ENCODE measurements around the gene SLMAP.

The SLMAP gene

GRCh38 chr3:57816471-57817095, 60.5 kb downstream of the SLMAP start:
- Histone ChIP-seq H3K9ac (ENCODE audit: low read depth, low read length) (no peak overlapping the region), H3K4me1 (ENCODE audit: insufficient read depth, low read length) (peaks cover 10% of the 10 kb centered on the region; the same call in 1 of the 2 replicates), H3K4me3 (ENCODE audit: low read length) (no peak overlapping the region), H3K27me3 (ENCODE audit: insufficient read depth, low read length) (no peaks in the 10 kb centered on the region), H3K36me3 (ENCODE audit: insufficient read depth, low read depth, low read length) (no peaks in the 10 kb centered on the region), H3K9me3 (ENCODE audit: insufficient read depth, low read depth, low read length) (no peaks in the 10 kb centered on the region), H3K27ac (ENCODE audit: low read length) (no peak overlapping the region)

- H3K4me3 ChIP-seq (ENCODE audit: low read length), result no peak overlapping the region
- H3K27ac ChIP-seq (ENCODE audit: low read length), result no peak overlapping the region
- H3K9me3 ChIP-seq (ENCODE audit: insufficient read depth, low read depth, low read length), result no peaks in the 10 kb centered on the region
- peaks cover 15% of the 10 kb centered on the region; the same call in 1 of the 2 replicates for H3K4me1 ChIP-seq (ENCODE audit: insufficient read depth, low read length)
- H3K9ac ChIP-seq (ENCODE audit: low read depth, low read length), result no peak overlapping the region
- no peaks in the 10 kb centered on the region for H3K27me3 ChIP-seq (ENCODE audit: insufficient read depth, low read length)
- H3K36me3 ChIP-seq (ENCODE audit: insufficient read depth, low read depth, low read length), result no peaks in the 10 kb centered on the region
Measured at GRCh38 chr3:57818772-57819171, 62.7 kb downstream of the SLMAP start.

GRCh38 chr3:57820479-57820878, 64.4 kb downstream of the SLMAP start:
- Histone ChIP-seq H3K27ac (ENCODE audit: low read length) (no peak overlapping the region), H3K36me3 (ENCODE audit: insufficient read depth, low read depth, low read length) (no peaks in the 10 kb centered on the region), H3K4me1 (ENCODE audit: insufficient read depth, low read length) (peaks cover 26% of the 10 kb centered on the region; the same call in 1 of the 2 replicates)

GRCh38 chr3:57821765-57822164, 65.7 kb downstream of the SLMAP start:
- H3K27ac ChIP-seq (ENCODE audit: low read length), result no peak overlapping the region
- peaks cover 38% of the 10 kb centered on the region for H3K4me1 ChIP-seq (ENCODE audit: insufficient read depth, low read length)
- H3K9me3 ChIP-seq (ENCODE audit: insufficient read depth, low read depth, low read length), result no peaks in the 10 kb centered on the region

More at GRCh38 chr3:57820479-57820878, 64.4 kb downstream of the SLMAP start:
- no peak overlapping the region for H3K4me3 ChIP-seq (ENCODE audit: low read length)
- no peak overlapping the region for H3K9ac ChIP-seq (ENCODE audit: low read depth, low read length)
- no peaks in the 10 kb centered on the region for H3K9me3 ChIP-seq (ENCODE audit: insufficient read depth, low read depth, low read length)
- H3K27me3 ChIP-seq (ENCODE audit: insufficient read depth, low read length), result no peaks in the 10 kb centered on the region

GRCh38 chr3:57822686-57823085, 66.6 kb downstream of the SLMAP start:
- Histone ChIP-seq H3K4me3 (ENCODE audit: low read length) (no peak overlapping the region), H3K36me3 (ENCODE audit: insufficient read depth, low read depth, low read length) (no peaks in the 10 kb centered on the region), H3K27ac (ENCODE audit: low read length) (no peak overlapping the region), H3K27me3 (ENCODE audit: insufficient read depth, low read length) (no peaks in the 10 kb centered on the region), H3K9me3 (ENCODE audit: insufficient read depth, low read depth, low read length) (no peaks in the 10 kb centered on the region), H3K4me1 (ENCODE audit: insufficient read depth, low read length) (peaks cover 47% of the 10 kb centered on the region), H3K9ac (ENCODE audit: low read depth, low read length) (no peak overlapping the region)

More at GRCh38 chr3:57821765-57822164, 65.7 kb downstream of the SLMAP start:
- Histone ChIP-seq H3K27me3 (ENCODE audit: insufficient read depth, low read length) (no peaks in the 10 kb centered on the region), H3K4me3 (ENCODE audit: low read length) (no peak overlapping the region), H3K9ac (ENCODE audit: low read depth, low read length) (no peak overlapping the region), H3K36me3 (ENCODE audit: insufficient read depth, low read depth, low read length) (no peaks in the 10 kb centered on the region)

- Histone ChIP-seq H3K4me3 (ENCODE audit: low read length) (no peak overlapping the region), H3K27ac (ENCODE audit: low read length) (no peak overlapping the region), H3K9me3 (ENCODE audit: insufficient read depth, low read depth, low read length) (no peaks in the 10 kb centered on the region), H3K9ac (ENCODE audit: low read depth, low read length) (no peak overlapping the region), H3K27me3 (ENCODE audit: insufficient read depth, low read length) (no peaks in the 10 kb centered on the region), H3K36me3 (ENCODE audit: insufficient read depth, low read depth, low read length) (no peaks in the 10 kb centered on the region), H3K4me1 (ENCODE audit: insufficient read depth, low read length) (peaks cover 45% of the 10 kb centered on the region)
Measured at GRCh38 chr3:57825116-57825515, 69.0 kb downstream of the SLMAP start.

GRCh38 chr3:57826245-57826951, 70.3 kb downstream of the SLMAP start:
- no peaks in the 10 kb centered on the region for H3K27me3 ChIP-seq (ENCODE audit: insufficient read depth, low read length)
- H3K9ac ChIP-seq (ENCODE audit: low read depth, low read length), result no peak overlapping the region
- H3K9me3 ChIP-seq (ENCODE audit: insufficient read depth, low read depth, low read length), result no peaks in the 10 kb centered on the region
- H3K4me3 ChIP-seq (ENCODE audit: low read length), result no peak overlapping the region
- H3K4me1 ChIP-seq (ENCODE audit: insufficient read depth, low read length), result peaks cover 49% of the 10 kb centered on the region
- H3K36me3 ChIP-seq (ENCODE audit: insufficient read depth, low read depth, low read length), result no peaks in the 10 kb centered on the region
- no peak overlapping the region for H3K27ac ChIP-seq (ENCODE audit: low read length)

GRCh38 chr3:57826952-57827723, 71.0 kb downstream of the SLMAP start:
- no peak overlapping the region for H3K9ac ChIP-seq (ENCODE audit: low read depth, low read length)
- no peak overlapping the region for H3K27ac ChIP-seq (ENCODE audit: low read length)
- peaks cover 50% of the 10 kb centered on the region for H3K4me1 ChIP-seq (ENCODE audit: insufficient read depth, low read length)

GRCh38 chr3:57827757-57828156, 71.6 kb downstream of the SLMAP start:
- no peaks in the 10 kb centered on the region for H3K36me3 ChIP-seq (ENCODE audit: insufficient read depth, low read depth, low read length)
- H3K4me1 ChIP-seq (ENCODE audit: insufficient read depth, low read length), result peaks cover 56% of the 10 kb centered on the region
- no peak overlapping the region for H3K27ac ChIP-seq (ENCODE audit: low read length)
- no peak overlapping the region for H3K4me3 ChIP-seq (ENCODE audit: low read length)
- no peak overlapping the region for H3K9ac ChIP-seq (ENCODE audit: low read depth, low read length)
- no peaks in the 10 kb centered on the region for H3K27me3 ChIP-seq (ENCODE audit: insufficient read depth, low read length)
- no peaks in the 10 kb centered on the region for H3K9me3 ChIP-seq (ENCODE audit: insufficient read depth, low read depth, low read length)

More at GRCh38 chr3:57826952-57827723, 71.0 kb downstream of the SLMAP start:
- Histone ChIP-seq H3K27me3 (ENCODE audit: insufficient read depth, low read length) (no peaks in the 10 kb centered on the region), H3K9me3 (ENCODE audit: insufficient read depth, low read depth, low read length) (no peaks in the 10 kb centered on the region), H3K36me3 (ENCODE audit: insufficient read depth, low read depth, low read length) (no peaks in the 10 kb centered on the region), H3K4me3 (ENCODE audit: low read length) (no peak overlapping the region)

- Histone ChIP-seq H3K9me3 (ENCODE audit: insufficient read depth, low read depth, low read length) (no peaks in the 10 kb centered on the region), H3K9ac (ENCODE audit: low read depth, low read length) (peak overlapping the region; percentile 10; the same call in 1 of the 2 replicates), H3K27me3 (ENCODE audit: insufficient read depth, low read length) (no peaks in the 10 kb centered on the region), H3K36me3 (ENCODE audit: insufficient read depth, low read depth, low read length) (no peaks in the 10 kb centered on the region), H3K4me1 (ENCODE audit: insufficient read depth, low read length) (peaks cover 41% of the 10 kb centered on the region), H3K4me3 (ENCODE audit: low read length) (peak overlapping the region; percentile 12; the same call in 1 of the 2 replicates), H3K27ac (ENCODE audit: low read length) (no peak overlapping the region)
Measured at GRCh38 chr3:57832486-57832885, 76.4 kb downstream of the SLMAP start.

- Histone ChIP-seq H3K27me3 (ENCODE audit: insufficient read depth, low read length) (no peaks in the 10 kb centered on the region), H3K4me3 (ENCODE audit: low read length) (peak overlapping the region; percentile 12; the same call in 1 of the 2 replicates), H3K9me3 (ENCODE audit: insufficient read depth, low read depth, low read length) (no peaks in the 10 kb centered on the region), H3K36me3 (ENCODE audit: insufficient read depth, low read depth, low read length) (no peaks in the 10 kb centered on the region), H3K4me1 (ENCODE audit: insufficient read depth, low read length) (peaks cover 37% of the 10 kb centered on the region), H3K27ac (ENCODE audit: low read length) (no peak overlapping the region), H3K9ac (ENCODE audit: low read depth, low read length) (no peak overlapping the region; the same call in 1 of the 2 replicates)
Measured at GRCh38 chr3:57832900-57833313, 76.8 kb downstream of the SLMAP start.

Data from iPS-20b (cell line).